OCI-LY1 (cell line): ENCODE results near the gene CCT4.

Source experiments
- H2AFZ ChIP-seq: fragments of 200-600 bp; sonication (generic), shearing (Covaris generic); 2 replicates; pipeline ENCODE4 v1.6.0; 2014; ENCODE audit warnings: antibody characterized with exemption, mild to moderate bottlenecking, low read length
- H3F3A ChIP-seq: fragments of 200-600 bp; sonication (generic), shearing (Covaris generic); 2 replicates; pipeline ENCODE4 v1.6.0; 2014; ENCODE audit warnings: mild to moderate bottlenecking, antibody characterized with exemption, low read length, moderate library complexity; ENCODE audit not compliant: insufficient read depth
- H3K27ac ChIP-seq: fragments of 200-600 bp; sonication (generic); 2 replicates; pipeline ENCODE4 v1.5.1; 2014; ENCODE audit warnings: low read length, mixed run types, mild to moderate bottlenecking, low read depth; ENCODE audit not compliant: poor library complexity, severe bottlenecking
- H3K27me3 ChIP-seq: fragments of 200-600 bp; sonication (generic); 2 replicates; pipeline ENCODE4 v1.6.0; 2014; ENCODE audit warnings: antibody characterized with exemption, mild to moderate bottlenecking, low read length, moderate library complexity; ENCODE audit not compliant: insufficient read depth
- H3K36me3 ChIP-seq: fragments of 200-600 bp; sonication (generic); 2 replicates; pipeline ENCODE4 v1.6.1; 2014; ENCODE audit warnings: mild to moderate bottlenecking, antibody characterized with exemption, low read length, moderate library complexity, mixed read lengths; ENCODE audit not compliant: insufficient read depth
- H3K4me1 ChIP-seq: fragments of 200-600 bp; sonication (generic); 2 replicates; pipeline ENCODE4 v1.5.1; 2014; ENCODE audit warnings: mild to moderate bottlenecking, low read length, moderate library complexity; ENCODE audit not compliant: insufficient read depth, severe bottlenecking
- H3K4me2 ChIP-seq: fragments of 200-600 bp; sonication (generic), shearing (Covaris generic); 2 replicates; pipeline ENCODE4 v1.6.1; 2014; ENCODE audit warnings: low read length
- H3K4me3 ChIP-seq: fragments of 200-600 bp; sonication (generic); 2 replicates; pipeline ENCODE4 v1.5.1; 2014; ENCODE audit warnings: low read length, low read depth, mild to moderate bottlenecking, mixed read lengths; ENCODE audit not compliant: poor library complexity, severe bottlenecking
- H3K79me2 ChIP-seq: fragments of 200-600 bp; shearing (Covaris generic); 2 replicates; pipeline ENCODE4 v1.6.1; 2016; ENCODE audit warnings: mixed run types, low read length, mixed read lengths; ENCODE audit not compliant: insufficient read depth
- H3K9ac ChIP-seq: fragments of 200-600 bp; sonication (generic), shearing (Covaris generic); 2 replicates; pipeline ENCODE4 v1.6.1; 2014; ENCODE audit warnings: mild to moderate bottlenecking, low read length, mixed read lengths
- H3K9me2 ChIP-seq: fragments of 200-600 bp; sonication (generic), shearing (Covaris generic); 2 replicates; pipeline ENCODE4 v1.6.1; 2014; ENCODE audit warnings: low read depth, mild to moderate bottlenecking, low read length, mixed read lengths
- H3K9me3 ChIP-seq: fragments of 200-600 bp; shearing (Covaris generic); 2 replicates; pipeline ENCODE4 v1.6.1; 2014; ENCODE audit warnings: low read length, mixed read lengths
- H4K20me1 ChIP-seq: fragments of 200-600 bp; sonication (generic), shearing (Covaris generic); 2 replicates; pipeline ENCODE4 v1.6.0; 2016; ENCODE audit warnings: mild to moderate bottlenecking, low read length; ENCODE audit not compliant: insufficient read depth
- CTCF ChIP-seq: fragments of 200-600 bp; sonication (generic), shearing (Covaris generic); IDR thresholded peaks from 2 replicates; pipeline ENCODE4 v1.5.1; 2017; ENCODE audit warnings: mild to moderate bottlenecking, antibody characterized with exemption, low read length, moderate library complexity, mixed read lengths
- EZH2 ChIP-seq: fragments of 200-600 bp; sonication (generic), shearing (Covaris generic); IDR thresholded peaks from 2 replicates; pipeline ENCODE4 v1.8.0; 2017; ENCODE audit warnings: borderline replicate concordance, mixed run types, mild to moderate bottlenecking, antibody characterized with exemption, low read length, moderate library complexity, mixed read lengths

The CCT4 gene

GRCh38 chr2:61834893-61835292, 53.6 kb downstream of the CCT4 start:
- Histone ChIP-seq H3F3A (no peaks in the 10 kb centered on the region; the same call in 1 of the 2 replicates), H2AFZ (no peak overlapping the region), H3K4me3 (no peak overlapping the region), H3K9me3 (no peaks in the 10 kb centered on the region), H3K27me3 (no peaks in the 10 kb centered on the region), H3K4me2 (no peak overlapping the region), H3K36me3 (peaks cover 5% of the 10 kb centered on the region; the same call in 1 of the 2 replicates), H3K27ac (no peak overlapping the region), H3K9me2 (no peaks in the 10 kb centered on the region), H3K4me1 (no peaks in the 10 kb centered on the region), H3K79me2 (no peaks in the 10 kb centered on the region), H4K20me1 (no peaks in the 10 kb centered on the region), H3K9ac (no peak overlapping the region)
- no peak for TF ChIP-seq EZH2
- no peak for TF ChIP-seq CTCF

- Histone ChIP-seq H3K4me3 (no peak overlapping the region), H3K79me2 (no peaks in the 10 kb centered on the region), H3K9ac (no peak overlapping the region)
Observed at GRCh38 chr2:61833971-61834370, 54.5 kb downstream of the CCT4 start.

GRCh38 chr2:61832183-61832841, 56.1 kb downstream of the CCT4 start:
- Histone ChIP-seq H4K20me1 (no peaks in the 10 kb centered on the region), H3F3A (no peaks in the 10 kb centered on the region; the same call in 1 of the 2 replicates), H3K9me2 (no peaks in the 10 kb centered on the region), H3K27me3 (no peaks in the 10 kb centered on the region), H3K9ac (no peak overlapping the region), H3K4me3 (no peak overlapping the region), H3K36me3 (peaks cover 5% of the 10 kb centered on the region; the same call in 1 of the 2 replicates), H3K9me3 (no peaks in the 10 kb centered on the region), H3K4me1 (no peaks in the 10 kb centered on the region), H2AFZ (no peak overlapping the region), H3K4me2 (no peak overlapping the region), H3K79me2 (no peaks in the 10 kb centered on the region), H3K27ac (no peak overlapping the region)
- TF ChIP-seq CTCF (no peak), EZH2 (no peak)

More at GRCh38 chr2:61833971-61834370, 54.5 kb downstream of the CCT4 start:
- H3K9me2 ChIP-seq = no peaks in the 10 kb centered on the region
- TF ChIP-seq CTCF (no peak), EZH2 (no peak)
- peaks cover 5% of the 10 kb centered on the region; the same call in 1 of the 2 replicates for H3K36me3 ChIP-seq
- H3K4me1 ChIP-seq = no peaks in the 10 kb centered on the region
- H3K9me3 ChIP-seq = no peaks in the 10 kb centered on the region
- no peaks in the 10 kb centered on the region; the same call in 1 of the 2 replicates for H3F3A ChIP-seq
- no peak overlapping the region for H3K4me2 ChIP-seq
- H3K27me3 ChIP-seq = no peaks in the 10 kb centered on the region
- no peak overlapping the region for H2AFZ ChIP-seq
- no peaks in the 10 kb centered on the region for H4K20me1 ChIP-seq
- H3K27ac ChIP-seq = no peak overlapping the region
